HG03558 (cell line): ENCODE data around the gene CERS6.

Source experiments
- ATAC-seq: cut with Tn5 transposase; IDR thresholded peaks from one replicate; pipeline ENCODE4 v1.9.1; 2021; ENCODE audit warnings: moderate number of reproducible peaks; ENCODE audit not compliant: unreplicated experiment; ENCODE audit errors: extremely low read depth

Gene CERS6

GRCh38 chr2:168441214-168441872 lies 14.7 kb upstream of the CERS6 start:
- no peak for ATAC-seq

GRCh38 chr2:168443818-168444217 lies 12.3 kb upstream of the CERS6 start:
- ATAC-seq = no peak

- ATAC-seq = no peak
Measured at GRCh38 chr2:168445960-168446359, 10.1 kb upstream of the CERS6 start.

GRCh38 chr2:168448980-168449379 lies 7.1 kb upstream of the CERS6 start:
- ATAC-seq = no peak

DNA sequence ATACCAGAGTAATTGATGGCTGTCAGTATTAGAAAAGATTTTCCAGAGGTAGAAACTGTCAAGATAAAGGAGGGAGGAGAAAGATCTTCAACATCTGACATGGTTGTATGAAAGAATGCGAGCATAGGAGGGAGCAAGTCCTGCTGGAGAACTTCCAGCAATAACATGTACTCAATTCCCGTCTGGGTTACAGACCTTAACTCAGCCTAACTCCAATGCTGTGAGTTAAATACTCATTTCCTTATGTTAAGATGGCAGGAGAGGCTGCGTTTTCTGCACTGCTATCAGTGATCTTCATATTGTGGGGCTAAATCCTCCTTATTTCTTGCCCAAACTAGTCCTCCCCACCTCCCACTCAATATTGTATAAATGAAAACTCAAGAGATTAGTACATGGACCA lies 6.7 kb upstream of the CERS6 start:
- no peak for ATAC-seq

GRCh38 chr2:168450171-168450570 lies 5.9 kb upstream of the CERS6 start:
- ATAC-seq = no peak

DNA sequence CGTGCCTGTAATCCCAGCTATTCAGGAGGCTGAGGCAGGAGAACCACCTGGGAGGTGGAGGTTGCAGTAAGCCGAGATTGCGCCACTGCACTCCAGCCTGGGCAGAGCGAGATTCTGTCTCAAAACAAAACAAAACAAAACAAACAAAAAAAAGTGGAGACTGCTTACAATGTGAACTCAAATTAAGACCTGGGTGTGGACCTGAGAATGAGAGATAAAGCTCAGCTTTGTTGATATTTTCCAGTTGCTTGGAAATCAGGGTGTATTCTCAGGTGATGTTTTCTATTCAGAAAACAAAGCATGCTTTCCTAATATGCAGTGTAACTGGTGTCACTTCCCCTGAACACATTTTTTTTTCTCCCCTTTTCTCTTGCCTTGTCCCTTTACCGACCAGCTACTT lies 5.3 kb upstream of the CERS6 start:
- ATAC-seq = no peak

DNA sequence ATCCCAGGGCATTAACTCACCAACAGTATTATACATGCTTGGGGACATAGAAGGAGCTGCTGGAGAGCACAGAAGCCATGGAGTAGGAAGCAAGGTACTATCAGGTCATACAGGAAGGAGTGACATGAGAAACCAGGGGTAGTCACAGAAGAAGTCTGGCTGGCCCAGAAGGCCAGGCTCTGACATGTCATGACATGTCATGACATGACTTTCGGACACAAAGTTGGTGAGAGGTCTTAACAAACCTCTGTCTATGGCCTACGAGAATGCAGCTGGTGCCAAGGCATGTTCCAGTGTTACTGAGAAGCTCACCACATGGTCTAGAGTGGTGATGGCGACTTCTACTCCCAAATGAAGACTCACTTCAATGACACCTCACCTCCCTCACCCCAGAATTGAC lies 3.3 kb upstream of the CERS6 start:
- ATAC-seq = no peak

DNA sequence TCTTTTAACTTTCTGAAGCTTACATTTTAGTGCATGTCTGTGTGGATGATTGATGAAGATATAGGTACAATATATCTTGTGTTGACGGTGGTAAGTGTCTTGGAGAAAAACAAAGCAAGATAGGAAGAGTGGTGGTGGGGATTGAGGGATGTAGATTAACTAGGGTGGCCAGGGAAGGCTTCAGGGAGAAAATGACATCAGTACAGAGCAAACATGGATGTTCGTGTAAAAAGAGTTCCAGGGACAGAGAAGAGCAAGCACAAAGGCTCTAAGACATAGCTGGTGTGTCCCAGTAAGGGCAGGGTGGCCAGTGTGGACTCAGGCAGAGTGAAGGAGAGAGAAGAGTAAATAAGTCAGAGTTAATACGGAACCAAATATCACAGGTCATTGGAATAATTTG lies 2.7 kb upstream of the CERS6 start:
- ATAC-seq = no peak

DNA sequence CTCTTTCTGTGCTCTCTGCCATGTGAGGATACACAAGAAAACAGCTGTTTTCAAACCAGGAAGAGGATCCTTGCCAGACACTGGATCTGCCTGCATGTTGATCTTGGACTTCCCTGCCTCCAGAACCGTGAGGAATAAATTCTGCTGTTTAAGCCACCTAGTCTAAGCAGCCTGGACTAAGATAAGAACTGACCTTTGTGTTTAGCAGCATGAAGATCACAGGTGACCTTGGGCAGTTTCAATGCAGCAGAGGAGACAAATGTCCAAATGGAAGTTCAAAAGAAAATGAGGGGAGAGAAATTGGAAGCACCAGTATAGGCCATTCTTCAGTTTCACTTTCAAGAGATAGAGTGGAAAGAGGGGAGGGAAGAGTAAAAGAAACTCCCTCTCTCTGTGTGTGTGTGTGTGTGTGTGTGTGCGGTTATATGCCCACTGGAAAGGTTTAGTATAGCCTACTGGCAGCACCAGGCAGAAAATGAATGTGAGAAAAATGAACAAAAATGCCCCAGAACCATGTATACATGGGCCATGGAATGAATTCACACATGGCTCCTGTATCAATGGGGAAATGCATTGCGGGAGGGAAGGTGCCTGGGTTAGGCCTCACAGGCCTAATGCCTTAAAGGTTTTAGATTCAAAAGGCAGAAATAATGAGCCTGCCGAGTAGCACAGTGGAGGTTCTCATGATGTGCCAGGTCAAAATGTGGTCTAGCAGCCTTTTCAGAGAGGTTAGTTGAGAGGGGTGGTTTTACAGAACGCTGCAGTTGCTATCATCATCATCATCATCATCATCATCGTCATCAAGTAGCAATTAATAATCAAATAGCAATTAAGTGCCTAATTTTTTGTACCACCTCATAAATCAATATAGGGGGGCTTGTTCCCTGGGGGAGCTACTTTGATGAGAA lies 1.1 kb upstream of the CERS6 start:
- no peak for ATAC-seq

GRCh38 chr2:168456521-168457189 lies 583 bp downstream of the CERS6 start:
- ATAC-seq = peak; percentile 5

- ATAC-seq = no peak
Measured at GRCh38 chr2:168457190-168457895, 1.3 kb downstream of the CERS6 start.

GRCh38 chr2:168458139-168458538 lies 2.1 kb downstream of the CERS6 start:
- no peak for ATAC-seq

GRCh38 chr2:168459256-168459655 lies 3.2 kb downstream of the CERS6 start:
- ATAC-seq = no peak

DNA sequence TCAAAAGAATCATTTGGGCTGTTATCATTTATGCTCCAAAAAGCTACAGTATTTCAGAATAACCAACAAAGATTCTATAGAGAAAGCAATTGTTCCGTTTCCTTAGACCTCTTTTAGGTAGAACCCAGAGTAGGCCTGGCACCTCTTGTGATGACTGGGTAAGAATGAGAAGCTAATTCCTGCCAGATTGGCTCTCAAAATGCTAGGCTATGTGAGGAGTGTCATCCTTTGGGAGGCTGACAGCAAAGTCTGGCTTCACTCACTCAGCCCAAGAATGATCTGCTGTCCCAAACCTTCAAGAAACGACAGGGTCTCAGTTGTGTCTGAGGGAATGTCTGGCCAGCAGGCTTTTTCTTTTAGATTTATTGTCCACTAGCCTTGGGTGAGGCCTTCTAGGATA lies 4.5 kb downstream of the CERS6 start:
- ATAC-seq = no peak

DNA sequence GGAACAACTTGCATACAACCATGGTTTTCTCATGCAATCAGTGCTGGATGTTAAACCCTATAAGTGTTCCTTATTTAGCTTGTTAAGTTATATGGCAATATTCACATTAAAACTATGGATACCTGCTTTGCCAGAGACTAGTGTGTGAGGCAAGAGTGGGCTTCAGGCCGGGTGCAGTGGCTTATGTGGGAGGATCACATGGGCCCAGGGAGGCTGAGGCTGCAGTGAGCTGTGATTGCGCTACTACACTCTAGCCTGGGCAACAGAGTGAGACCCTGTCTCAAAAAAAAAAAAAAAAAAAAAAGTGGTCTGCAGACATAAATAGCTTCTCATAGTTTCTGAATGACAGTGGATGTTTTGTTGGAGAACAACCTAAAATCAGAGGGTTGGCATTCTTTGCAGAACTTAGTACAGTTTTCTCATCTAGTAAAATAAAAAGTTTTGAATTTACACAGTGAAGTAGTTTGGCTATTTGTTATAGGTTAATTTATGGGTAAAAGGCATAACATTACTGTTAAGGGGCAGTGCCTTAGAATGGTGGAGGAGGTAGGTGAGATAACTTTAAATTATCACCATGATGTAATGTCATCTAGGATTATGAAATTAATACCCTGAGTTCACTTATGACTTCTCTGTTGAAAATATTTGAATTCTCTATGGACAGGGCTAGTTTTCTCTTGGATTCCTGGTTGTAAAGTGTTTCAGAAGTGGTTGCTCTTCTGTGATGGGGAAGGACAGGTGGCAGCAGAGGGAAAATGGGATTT lies 5.3 kb downstream of the CERS6 start:
- ATAC-seq = no peak

GRCh38 chr2:168461942-168462331 lies 5.9 kb downstream of the CERS6 start:
- no peak for ATAC-seq

- no peak for ATAC-seq
Measured at GRCh38 chr2:168462543-168463045, 6.5 kb downstream of the CERS6 start.

- ATAC-seq = no peak
Measured at GRCh38 chr2:168465594-168465993, 9.5 kb downstream of the CERS6 start.
